HepG2 (cell line): ENCODE measurements around the gene FUBP3. TPM values are rescaled to one million over a fixed set of nuclear protein-coding genes. Genes with fewer than 3 reads are reported as not detected.

ENCODE experiments used
- ATAC-seq: fragments of 200-7000 bp; cut with Tn5 transposase; 3 replicates; pipeline ENCODE4 v1.9.1; 2020; ENCODE audit warnings: mild to moderate bottlenecking, moderate library complexity
- BruUV-seq: library from RNA; stranded (reverse); fragments of 400-500 nt; replicated peaks from 2 replicates; lab custom pipeline; 2021; lab: Mats Ljungman, UMichigan
- CTCF ChIA-PET: fragments of 300-600 bp; formaldehyde crosslinking; extraction: SDS; loops from one replicate; lab custom pipeline; 2021; ENCODE audit warnings: low total read pairs, inconsistent platforms, low intra/inter-chr PET ratio; lab: Yijun Ruan, JAX
- POLR2A ChIA-PET: fragments of 350-600 bp; sonication (Branson Sonifier 250); formaldehyde crosslinking; loops from one replicate; lab custom pipeline; 2020; ENCODE audit warnings: antibody characterized with exemption, inconsistent platforms; lab: Yijun Ruan, JAX
- DNase-seq: peaks from one replicate; pipeline ENCODE4 v3.0.0-alpha.2; 2015; ENCODE audit warnings: low spot score
- FAIRE-seq: peaks from 3 replicates; lab custom pipeline; 2011; peaks lifted over from hg19 to GRCh38; lab: Jason Lieb, UNC
- H2AFZ ChIP-seq: one replicate; pipeline ENCODE4 v1.6.1; 2011; ENCODE audit warnings: low read length, inconsistent platforms
- H3K27ac ChIP-seq: fragments of 300-600 bp; 3 replicates; pipeline ENCODE4 v1.8.0; 2011; ENCODE audit warnings: mixed run types, mild to moderate bottlenecking, mixed read lengths, low read length, inconsistent platforms; ENCODE audit not compliant: insufficient read depth; ENCODE audit errors: extremely low read length
- H3K27me3 ChIP-seq, 2 experiments: fragments of 200-600 bp in 1 of 2; 2 replicates in 1 of 2; 3 replicates in 1 of 2; pipeline versions ENCODE4 v1.6.0 to v1.8.0; 2011; ENCODE audit warnings: low read length in 2 of 2, mild to moderate bottlenecking in 2 of 2, moderate library complexity in 2 of 2, inconsistent platforms in 1 of 2; ENCODE audit not compliant: insufficient read depth in 2 of 2, control insufficient read depth in 1 of 2
- H3K36me3 ChIP-seq, 2 experiments: fragments of 200-600 bp in 1 of 2; replicated peaks in 1 of 2; 2 replicates in 1 of 2; 3 replicates in 1 of 2; pipeline versions ENCODE4 v1.5.1 to v1.8.0; 2011; ENCODE audit warnings: low read length in 2 of 2, inconsistent platforms in 1 of 2; ENCODE audit not compliant: insufficient read depth in 2 of 2, control insufficient read depth in 1 of 2
- H3K4me1 ChIP-seq: 2 replicates; pipeline ENCODE4 v1.5.1; 2012; ENCODE audit warnings: low read length, inconsistent platforms; ENCODE audit not compliant: insufficient read depth
- H3K4me2 ChIP-seq: 2 replicates; pipeline ENCODE4 v1.6.0; 2011; ENCODE audit warnings: low read depth, low read length, inconsistent platforms
- H3K4me3 ChIP-seq, 3 experiments: fragments of 200-600 bp in 1 of 3; sonication (generic), shearing (Covaris generic) in 1 of 3; replicated peaks in 1 of 3; 2 replicates each; pipeline ENCODE4 v1.5.1; 2011 to 2016; ENCODE audit warnings: low read length in 3 of 3, inconsistent platforms in 2 of 3, low read depth in 2 of 3, mild to moderate bottlenecking in 2 of 3, control low read depth in 1 of 3, mixed read lengths in 1 of 3; ENCODE audit not compliant: insufficient read depth in 1 of 3
- H3K79me2 ChIP-seq: one replicate; pipeline ENCODE4 v1.6.1; 2011; ENCODE audit warnings: low read length, inconsistent platforms; ENCODE audit not compliant: insufficient read depth
- H3K9ac ChIP-seq: 2 replicates; pipeline ENCODE4 v1.6.0; 2011; ENCODE audit warnings: mild to moderate bottlenecking, low read depth, low read length, inconsistent platforms; ENCODE audit not compliant: insufficient read depth
- H3K9me3 ChIP-seq: 2 replicates; pipeline ENCODE4 v1.5.1; 2012; ENCODE audit warnings: mild to moderate bottlenecking, low read length
- H4K20me1 ChIP-seq: 2 replicates; pipeline ENCODE4 v1.6.0; 2011; ENCODE audit warnings: inconsistent platforms, mild to moderate bottlenecking, low read length, moderate library complexity; ENCODE audit not compliant: insufficient read depth
- MATR3 ChIP-seq: sonication (generic); formaldehyde crosslinking; IDR thresholded peaks from 2 replicates; pipeline ENCODE4 v1.4.0; 2020; ENCODE audit warnings: missing genetic modification reagents
- MLLT10 ChIP-seq: sonication (generic); formaldehyde crosslinking; IDR thresholded peaks from 2 replicates; pipeline ENCODE4 v1.4.0; 2020; ENCODE audit warnings: missing genetic modification reagents
- MYPOP ChIP-seq: sonication (generic); formaldehyde crosslinking; IDR thresholded peaks from 2 replicates; pipeline ENCODE4 v1.8.1; 2023; ENCODE audit warnings: mild to moderate bottlenecking, moderate library complexity, missing genetic modification reagents
- MZF1 ChIP-seq: sonication (generic); formaldehyde crosslinking; IDR thresholded peaks from 2 replicates; pipeline ENCODE4 v1.8.1; 2023; ENCODE audit warnings: mild to moderate bottlenecking, missing genetic modification reagents, borderline replicate concordance
- PLSCR1 ChIP-seq: sonication (generic); formaldehyde crosslinking; IDR thresholded peaks from 2 replicates; pipeline ENCODE4 v1.5.0; 2020; ENCODE audit warnings: missing genetic modification reagents, mild to moderate bottlenecking, borderline replicate concordance
- PRMT3 ChIP-seq: sonication (generic); formaldehyde crosslinking; IDR thresholded peaks from 2 replicates; pipeline ENCODE4 v1.8.1; 2022; ENCODE audit warnings: low read depth, mild to moderate bottlenecking, moderate library complexity, missing genetic modification reagents, borderline replicate concordance
- RAD51 ChIP-seq: fragments of 450-650 bp; IDR thresholded peaks from 2 replicates; pipeline ENCODE4 v1.6.1; 2016; ENCODE audit warnings: borderline replicate concordance
- ZNF224 ChIP-seq: sonication (generic); formaldehyde crosslinking; IDR thresholded peaks from 2 replicates; pipeline ENCODE4 v1.5.0; 2020; ENCODE audit warnings: mild to moderate bottlenecking, missing genetic modification reagents
- ZNF235 ChIP-seq: sonication (generic); formaldehyde crosslinking; IDR thresholded peaks from 2 replicates; pipeline ENCODE4 v1.8.1; 2023; ENCODE audit warnings: mild to moderate bottlenecking, missing genetic modification reagents, borderline replicate concordance
- ZNF253 ChIP-seq: sonication (generic); formaldehyde crosslinking; IDR thresholded peaks from 2 replicates; pipeline ENCODE4 v1.8.0; 2022; ENCODE audit warnings: mild to moderate bottlenecking, missing genetic modification reagents, borderline replicate concordance
- ZNF292 ChIP-seq: sonication (generic); formaldehyde crosslinking; IDR thresholded peaks from 2 replicates; pipeline ENCODE4 v1.8.1; 2022; ENCODE audit warnings: mild to moderate bottlenecking, low read depth, missing genetic modification reagents, borderline replicate concordance
- ZNF556 ChIP-seq: sonication (generic); formaldehyde crosslinking; IDR thresholded peaks from 2 replicates; pipeline ENCODE4 v1.4.0; 2020; ENCODE audit warnings: mild to moderate bottlenecking, missing genetic modification reagents, borderline replicate concordance
- ZNF564 ChIP-seq: sonication (generic); formaldehyde crosslinking; IDR thresholded peaks from 2 replicates; pipeline ENCODE4 v1.8.1; 2023; ENCODE audit warnings: mild to moderate bottlenecking, missing genetic modification reagents
- ZNF644 ChIP-seq: IDR thresholded peaks from 2 replicates; pipeline ENCODE4 v1.6.1; 2016; ENCODE audit warnings: low read depth
- ZNF709 ChIP-seq: sonication (generic); formaldehyde crosslinking; IDR thresholded peaks from 2 replicates; pipeline ENCODE4 v1.5.0; 2020; ENCODE audit warnings: mild to moderate bottlenecking, missing genetic modification reagents
- WGBS: methylation state at CpG from one replicate; pipeline ENCODE4 v1.1.6; 2017; ENCODE audit warnings: low lambda C conversion rate; 5-methylcytosine and 5-hydroxymethylcytosine counted together
- in situ Hi-C: cut with HindIII; loops from 2 replicates; pipeline ENCODE4 v1.10.0; 2017; ENCODE audit warnings: low pct_unique_long_range_greater_than_20kb; ENCODE audit not compliant: extremely low pct_ligation_motif_present
- intact Hi-C: fragments of 100-400 bp; cut with micrococcal nuclease; formaldehyde crosslinking; loops from one replicate; pipeline ENCODE4 v1.10.0; 2022; ENCODE audit not compliant: unreplicated experiment
- polyA plus RNA-seq, 8 experiments: library from polyadenylated mRNA; depleted of rRNA in 3 of 8; stranded (reverse) in 7 of 8; unstranded in 1 of 8; fragments of >200 nt; fragmentation: Illumina TruSeq in 4 of 8; extraction: Trizol in 4 of 8; gene quantifications; 2 replicates each; pipeline versions ENCODE4 v1.2.1 to v1.2.3, GENCODE V29; 2011 to 2016; ENCODE audit warnings: low read depth in 4 of 8, missing spikeins in 1 of 8, mixed read lengths in 1 of 8; ENCODE audit not compliant: insufficient read depth in 1 of 8
- total RNA-seq, 5 experiments: library from RNA; depleted of rRNA; stranded (reverse); fragments of >200 nt; fragmentation: Illumina TruSeq; extraction: Trizol; gene quantifications; 2 replicates each; pipeline ENCODE4 v1.2.3, GENCODE V29; 2016; ENCODE audit warnings: low read depth in 1 of 5
- TF ChIP-seq, protein P1 (sequence below): sonication (generic); formaldehyde crosslinking; IDR thresholded peaks from 2 replicates; pipeline ENCODE4 v1.8.1; 2022; ENCODE audit warnings: mild to moderate bottlenecking, missing genetic modification reagents
- TF ChIP-seq, protein P2 (sequence below): IDR thresholded peaks from 2 replicates; pipeline ENCODE4 v1.6.1; 2016; ENCODE audit warnings: mild to moderate bottlenecking, missing biosample characterization, missing genetic modification reagents

FUBP3 gene
- total and polyA plus RNA-seq, 2 of the 13 experiments (the other 11 are each of a cell fraction or from before 2014, with no cell fraction given) = 28.7 to 40.0 TPM

- H3K27me3 ChIP-seq = no peaks in the 10 kb centered on the region
- no peaks in the 10 kb centered on the region for H3K36me3 ChIP-seq
- CTCF ChIA-PET = no interaction called here
- H3K9ac ChIP-seq = no peak overlapping the region
- DNase-seq (no peak), ATAC-seq (no peak), FAIRE-seq (no peak)
- 89% methylated on average over 6 of the region's 6 CpGs for WGBS
- H3K4me1 ChIP-seq = peaks cover 34% of the 10 kb centered on the region
- no peaks in the 10 kb centered on the region for H4K20me1 ChIP-seq
- H3K4me3 ChIP-seq = no peak overlapping the region
- H3K9me3 ChIP-seq = no peaks in the 10 kb centered on the region
- no peak overlapping the region for H2AFZ ChIP-seq
- TF ChIP-seq ZNF556 (CRISPR knock-in tag) (no peak), ZNF253 (CRISPR knock-in tag) (no peak), ZNF292 (CRISPR knock-in tag) (no peak), PRMT3 (CRISPR knock-in tag) (no peak), MLLT10 (CRISPR knock-in tag) (no peak), MZF1 (CRISPR knock-in tag) (no peak), MATR3 (CRISPR knock-in tag) (no peak)
- TF ChIP-seq, protein P1, sequence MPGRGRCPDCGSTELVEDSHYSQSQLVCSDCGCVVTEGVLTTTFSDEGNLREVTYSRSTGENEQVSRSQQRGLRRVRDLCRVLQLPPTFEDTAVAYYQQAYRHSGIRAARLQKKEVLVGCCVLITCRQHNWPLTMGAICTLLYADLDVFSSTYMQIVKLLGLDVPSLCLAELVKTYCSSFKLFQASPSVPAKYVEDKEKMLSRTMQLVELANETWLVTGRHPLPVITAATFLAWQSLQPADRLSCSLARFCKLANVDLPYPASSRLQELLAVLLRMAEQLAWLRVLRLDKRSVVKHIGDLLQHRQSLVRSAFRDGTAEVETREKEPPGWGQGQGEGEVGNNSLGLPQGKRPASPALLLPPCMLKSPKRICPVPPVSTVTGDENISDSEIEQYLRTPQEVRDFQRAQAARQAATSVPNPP (CRISPR knock-in tag) = no peak
- in situ Hi-C loops (no loop called here), intact Hi-C loops (no loop called here)
- POLR2A ChIA-PET = no interaction called here
- no peak overlapping the region for H3K27ac ChIP-seq
- no peak overlapping the region for H3K4me2 ChIP-seq
- H3K79me2 ChIP-seq = no peaks in the 10 kb centered on the region
- BruUV-seq = no TSS peak
Measured at GRCh38 chr9:130543859-130544258, 35.5 kb upstream of the FUBP3 start.

DNA sequence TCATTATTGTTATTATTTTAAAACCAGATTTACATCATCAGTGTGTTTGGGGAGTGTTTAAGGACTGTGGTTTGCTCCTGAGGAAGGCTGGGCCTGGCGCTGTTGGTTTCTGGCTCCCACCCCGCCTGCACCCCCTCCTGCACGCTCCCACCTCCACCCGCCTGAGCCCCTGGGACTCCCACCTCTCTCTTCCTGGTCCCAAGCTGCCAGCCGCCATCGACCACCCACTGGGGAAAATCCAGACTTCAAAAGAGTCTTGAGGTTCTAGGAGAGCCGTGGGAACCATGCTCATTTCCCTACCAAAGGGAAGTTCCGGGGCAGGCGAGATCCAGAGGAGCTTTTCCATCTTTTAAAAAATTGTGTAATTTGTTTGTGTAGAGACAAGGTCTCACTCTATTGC, 35.0 kb upstream of the FUBP3 start:
- 81% methylated on average over 9 of the region's 9 CpGs for WGBS
- DNase-seq = no peak
- H3K4me2 ChIP-seq = no peak overlapping the region
- no peak overlapping the region for H3K4me3 ChIP-seq
- no peak for ATAC-seq
- H3K27me3 ChIP-seq = no peaks in the 10 kb centered on the region
- H3K9me3 ChIP-seq = no peaks in the 10 kb centered on the region
- FAIRE-seq = no peak
- no peak overlapping the region for H3K9ac ChIP-seq
- H3K79me2 ChIP-seq = no peaks in the 10 kb centered on the region
- no peaks in the 10 kb centered on the region for H4K20me1 ChIP-seq
- BruUV-seq = no TSS peak
- no peak overlapping the region for H3K27ac ChIP-seq
- intact Hi-C loops = no loop called here
- POLR2A ChIA-PET = no interaction called here
- H2AFZ ChIP-seq = no peak overlapping the region
- in situ Hi-C loops = no loop called here
- CTCF ChIA-PET = no interaction called here
- H3K36me3 ChIP-seq = no peaks in the 10 kb centered on the region
- H3K4me1 ChIP-seq = peaks cover 34% of the 10 kb centered on the region
- TF ChIP-seq, protein P2, sequence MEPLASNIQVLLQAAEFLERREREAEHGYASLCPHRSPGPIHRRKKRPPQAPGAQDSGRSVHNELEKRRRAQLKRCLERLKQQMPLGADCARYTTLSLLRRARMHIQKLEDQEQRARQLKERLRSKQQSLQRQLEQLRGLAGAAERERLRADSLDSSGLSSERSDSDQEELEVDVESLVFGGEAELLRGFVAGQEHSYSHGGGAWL (CRISPR knock-in tag) = no peak
- TF ChIP-seq MYPOP (CRISPR knock-in tag) (no peak), ZNF644 (CRISPR knock-in tag) (no peak), RAD51 (no peak), ZNF235 (CRISPR knock-in tag) (no peak), ZNF564 (CRISPR knock-in tag) (no peak), PLSCR1 (no peak), ZNF224 (no peak), ZNF709 (no peak)
